RWPE1 (cell line): ENCODE data around the gene SDC3.
"Not testable (repeated sequence)": the region's sequence is repeated elsewhere in the genome, so short reads cannot be mapped to it uniquely, and the experiment has no call there.

Experiments used
- CTCF ChIA-PET: fragments of 350-600 bp; sonication (Branson Sonifier 250); formaldehyde crosslinking; extraction: SDS; loops from one replicate; lab custom pipeline; 2021; lab: Yijun Ruan, JAX
- POLR2A ChIA-PET: fragments of 400-600 bp; formaldehyde crosslinking; extraction: SDS; loops from one replicate; lab custom pipeline; 2020; ENCODE audit warnings: antibody characterized with exemption; ENCODE audit not compliant: low non-redundant PET; lab: Yijun Ruan, JAX
- DNase-seq: peaks from one replicate; pipeline ENCODE4 v3.0.0; 2012; ENCODE audit warnings: low spot score
- H3K27ac ChIP-seq: fragments of 450-650 bp; 2 replicates; pipeline ENCODE4 v1.5.1; 2017
- CTCF ChIP-seq: fragments of 450-650 bp; conservative IDR thresholded peaks from 2 replicates; pipeline ENCODE4 v1.5.1; 2017; ENCODE audit warnings: low read depth, mild to moderate bottlenecking

Gene SDC3

GRCh38 chr1:30936541-30937171 lies 28.1 kb upstream of the SDC3 start:
- peak overlapping the region; percentile 22; the same call in 1 of the 2 replicates for H3K27ac ChIP-seq
- POLR2A ChIA-PET = no interaction called here
- no peak for TF ChIP-seq CTCF
- CTCF ChIA-PET = no interaction called here
- no peak for DNase-seq

GRCh38 chr1:30935758-30936157 lies 27.2 kb upstream of the SDC3 start:
- DNase-seq, POLR2A ChIA-PET: not testable (repeated sequence)
- CTCF ChIA-PET = interaction anchor here (0.6 kb wide), 1 partner anchor 882 kb away, joined by 4 read pairs; no protein-coding TSS in a partner anchor
- H3K27ac ChIP-seq = peak overlapping the region; percentile 76

GRCh38 chr1:30934613-30935012 lies 26.1 kb upstream of the SDC3 start:
- peak overlapping the region; percentile 76 for H3K27ac ChIP-seq
- ChIA-PET CTCF (interaction anchor here (0.6 to 1.5 kb wide), 4 partner anchors 41 to 229 kb away, joined by 3 to 5 read pairs (median 4); no protein-coding TSS in a partner anchor), POLR2A (interaction anchor here (0.5 kb wide), 1 partner anchor 105 kb away, joined by 5 read pairs; no protein-coding TSS in a partner anchor)

GRCh38 chr1:30933874-30934252 lies 25.3 kb upstream of the SDC3 start:
- POLR2A ChIA-PET = interaction anchor here (0.6 kb wide), 1 partner anchor 9 kb away, joined by 3 read pairs; no protein-coding TSS in a partner anchor
- DNase-seq = peak; percentile 76
- no peak for TF ChIP-seq CTCF
- CTCF ChIA-PET = interaction anchor here (0.6 to 1.5 kb wide), 3 partner anchors 42 to 229 kb away, joined by 3 to 5 read pairs (median 3); no protein-coding TSS in a partner anchor
- peak overlapping the region; percentile 76 for H3K27ac ChIP-seq

More at GRCh38 chr1:30934613-30935012, 26.1 kb upstream of the SDC3 start:
- TF ChIP-seq CTCF = no peak
- DNase-seq = no peak

- H3K27ac ChIP-seq = peak overlapping the region; percentile 60
These were observed 22.1 kb upstream of the SDC3 start for GRCh38 chr1:30930631-30931173.

GRCh38 chr1:30929944-30930525 lies 21.5 kb upstream of the SDC3 start:
- POLR2A ChIA-PET = no interaction called here
- CTCF ChIA-PET = interaction anchor here (1.1 to 2.2 kb wide), 3 partner anchors 10 to 128 kb away, joined by 4 to 9 read pairs (median 5); no protein-coding TSS in a partner anchor
- no peak for TF ChIP-seq CTCF
- H3K27ac ChIP-seq = peak overlapping the region; percentile 60
- DNase-seq = no peak

More at GRCh38 chr1:30930631-30931173, 22.1 kb upstream of the SDC3 start:
- DNase-seq = no peak
- POLR2A ChIA-PET = no interaction called here
- no peak for TF ChIP-seq CTCF
- CTCF ChIA-PET = interaction anchor here (1.1 to 1.4 kb wide), 2 partner anchors 20 to 128 kb away, joined by 3 to 4 read pairs; no protein-coding TSS in a partner anchor
